Large intestine (tissue), 3 donors: ENCODE results near the gene SLC5A10. TPM values are rescaled to one million over a fixed set of nuclear protein-coding genes. Genes with fewer than 3 reads are reported as not detected.

Experiments used
- DNase-seq, 2 donors: peaks; one replicate each; pipeline versions ENCODE4 v3.0.0 to v3.0.0-alpha.2; 2013
- H3K27ac ChIP-seq: one replicate; pipeline ENCODE4 v1.5.1; 2013; ENCODE audit warnings: low read length
- H3K27me3 ChIP-seq: 2 replicates; pipeline ENCODE4 v1.6.1; 2013; ENCODE audit warnings: low read length; ENCODE audit not compliant: control insufficient read depth, insufficient read depth
- H3K36me3 ChIP-seq: 2 replicates; pipeline ENCODE4 v1.6.1; 2013; ENCODE audit warnings: low read length; ENCODE audit not compliant: control insufficient read depth, insufficient read depth
- H3K4me1 ChIP-seq: one replicate; pipeline ENCODE4 v1.6.1; 2013; ENCODE audit warnings: low read length; ENCODE audit not compliant: control insufficient read depth, insufficient read depth
- H3K4me3 ChIP-seq: one replicate; pipeline ENCODE4 v1.5.1; 2013; ENCODE audit warnings: low read length
- H3K9me3 ChIP-seq: one replicate; pipeline ENCODE4 v1.6.1; 2013; ENCODE audit warnings: mild to moderate bottlenecking, low read depth, low read length, moderate library complexity; ENCODE audit not compliant: control insufficient read depth
- WGBS: methylation state at CpG from one replicate; pipeline ENCODE4 v1.1.5; 2013; ENCODE audit warnings: low lambda C conversion rate; ENCODE audit not compliant: insufficient coverage; 5-methylcytosine and 5-hydroxymethylcytosine counted together
- polyA plus RNA-seq: library from polyadenylated mRNA; unstranded; fragments of 120-200 nt; gene quantifications from one replicate; pipeline ENCODE4 v1.2.1, GENCODE V29; 2013

SLC5A10 gene
- polyA plus RNA-seq, 1 donor, result 0.30 TPM

- Histone ChIP-seq H3K27ac (no peak overlapping the region), H3K36me3 (no peaks in the 10 kb centered on the region), H3K27me3 (no peaks in the 10 kb centered on the region), H3K9me3 (no peaks in the 10 kb centered on the region), H3K4me3 (no peak overlapping the region), H3K4me1 (peaks cover 17% of the 10 kb centered on the region)
- WGBS, result 95% methylated on average over 4 of the region's 22 CpGs
- DNase-seq, result no peak
Observed at GRCh38 chr17:19012171-19013080, 60.5 kb downstream of the SLC5A10 start.

DNA sequence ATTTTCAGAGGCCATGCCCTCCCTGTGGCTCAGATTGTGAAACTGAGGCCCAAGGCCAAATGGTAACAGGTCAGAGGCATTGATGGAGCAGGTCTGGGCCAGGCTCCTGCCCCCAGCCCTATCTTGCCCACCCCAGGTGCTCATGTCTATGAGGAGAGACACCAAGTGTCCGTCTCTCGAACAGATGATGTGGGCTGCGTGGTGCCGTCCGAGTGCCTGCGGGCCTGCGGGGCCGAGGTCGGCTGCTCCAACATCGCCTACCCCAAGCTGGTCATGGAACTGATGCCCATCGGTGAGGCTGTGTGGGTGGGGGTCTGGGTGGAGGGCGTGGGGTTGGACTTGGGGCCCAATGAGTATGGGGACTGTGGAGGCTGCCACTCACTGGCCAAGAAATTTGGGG lies 61.3 kb downstream of the SLC5A10 start:
- no CpG with 5 or more reads among the region's 12 CpGs for WGBS

GRCh38 chr17:19013806-19014627 lies 62.1 kb downstream of the SLC5A10 start:
- H3K4me1 ChIP-seq, result peaks cover 17% of the 10 kb centered on the region
- H3K9me3 ChIP-seq, result no peaks in the 10 kb centered on the region
- WGBS, result no CpG with 5 or more reads among the region's 11 CpGs
- no peaks in the 10 kb centered on the region for H3K36me3 ChIP-seq
- no peaks in the 10 kb centered on the region for H3K27me3 ChIP-seq
- DNase-seq, result no peak
- H3K27ac ChIP-seq, result no peak overlapping the region
- H3K4me3 ChIP-seq, result no peak overlapping the region

More for the DNA sequence above, 61.3 kb downstream of the SLC5A10 start:
- no peaks in the 10 kb centered on the region for H3K36me3 ChIP-seq
- H3K27me3 ChIP-seq, result no peaks in the 10 kb centered on the region
- peaks cover 17% of the 10 kb centered on the region for H3K4me1 ChIP-seq
- DNase-seq, result no peak
- no peaks in the 10 kb centered on the region for H3K9me3 ChIP-seq
- no peak overlapping the region for H3K4me3 ChIP-seq
- H3K27ac ChIP-seq, result no peak overlapping the region

DNA sequence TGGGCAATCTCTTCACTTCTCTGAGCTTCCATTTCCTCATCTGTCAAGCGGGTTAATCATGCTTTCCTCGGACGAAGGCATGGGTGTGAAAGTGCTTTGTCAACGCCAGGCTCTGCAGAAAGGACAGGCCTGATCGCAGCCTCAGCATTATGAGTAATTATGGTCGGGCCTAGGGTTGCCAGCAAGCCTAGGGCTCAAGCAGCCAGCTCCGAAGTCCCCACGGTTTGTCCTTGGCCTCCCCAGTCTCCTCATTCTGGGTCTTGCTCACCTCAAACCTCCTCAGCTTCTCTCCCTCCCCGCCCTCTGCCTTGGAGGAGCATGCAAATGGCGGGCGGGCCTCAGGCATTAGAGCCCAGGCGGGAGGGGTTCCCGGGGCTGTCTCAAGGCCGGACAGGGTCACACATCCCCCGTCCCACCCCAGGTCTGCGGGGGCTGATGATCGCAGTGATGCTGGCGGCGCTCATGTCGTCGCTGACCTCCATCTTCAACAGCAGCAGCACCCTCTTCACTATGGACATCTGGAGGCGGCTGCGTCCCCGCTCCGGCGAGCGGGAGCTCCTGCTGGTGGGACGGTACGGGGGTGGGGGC lies 62.8 kb downstream of the SLC5A10 start:
- H3K9me3 ChIP-seq, result no peaks in the 10 kb centered on the region
- H3K27me3 ChIP-seq, result no peaks in the 10 kb centered on the region
- peaks cover 17% of the 10 kb centered on the region for H3K4me1 ChIP-seq
- no peak overlapping the region for H3K27ac ChIP-seq
- no peak for DNase-seq
- no CpG with 5 or more reads among the region's 29 CpGs for WGBS
- H3K36me3 ChIP-seq, result no peaks in the 10 kb centered on the region
- no peak overlapping the region for H3K4me3 ChIP-seq

- WGBS, result no CpG with 5 or more reads among the region's 7 CpGs
Observed at GRCh38 chr17:19015428-19015827, 63.5 kb downstream of the SLC5A10 start.

DNA sequence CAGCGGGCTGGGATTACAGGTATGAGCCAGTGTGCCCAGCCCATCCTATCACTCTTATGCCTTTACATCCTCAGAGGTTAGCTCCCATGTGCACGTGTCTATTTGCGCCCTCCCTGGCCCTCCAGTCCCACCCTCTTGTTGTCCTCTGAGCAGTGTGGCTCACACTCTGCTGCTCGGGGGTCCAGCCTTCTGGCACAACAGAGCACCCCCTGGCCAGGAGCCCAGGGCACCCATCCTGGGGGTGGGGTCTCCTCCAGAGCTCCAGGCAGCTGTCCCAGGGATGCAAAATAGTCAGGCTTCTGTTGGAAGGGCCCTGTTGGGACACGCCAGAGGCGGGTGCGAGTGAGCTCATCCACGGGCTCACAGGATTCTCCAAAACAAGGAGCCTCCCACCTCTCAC lies 64.3 kb downstream of the SLC5A10 start:
- H3K27me3 ChIP-seq, result no peaks in the 10 kb centered on the region
- H3K27ac ChIP-seq, result no peak overlapping the region
- no peak overlapping the region for H3K4me3 ChIP-seq
- peaks cover 9% of the 10 kb centered on the region for H3K4me1 ChIP-seq
- WGBS, result no CpG with 5 or more reads among the region's 8 CpGs
- H3K36me3 ChIP-seq, result no peaks in the 10 kb centered on the region
- DNase-seq, result no peak
- no peaks in the 10 kb centered on the region for H3K9me3 ChIP-seq

More at GRCh38 chr17:19015428-19015827, 63.5 kb downstream of the SLC5A10 start:
- H3K27ac ChIP-seq, result no peak overlapping the region
- H3K4me3 ChIP-seq, result no peak overlapping the region
- no peaks in the 10 kb centered on the region for H3K9me3 ChIP-seq
- no peaks in the 10 kb centered on the region for H3K36me3 ChIP-seq
- H3K27me3 ChIP-seq, result no peaks in the 10 kb centered on the region
- peaks cover 17% of the 10 kb centered on the region for H3K4me1 ChIP-seq
- no peak for DNase-seq

- Histone ChIP-seq H3K4me1 (peaks cover 4% of the 10 kb centered on the region), H3K9me3 (no peaks in the 10 kb centered on the region), H3K4me3 (no peak overlapping the region), H3K27me3 (no peaks in the 10 kb centered on the region), H3K27ac (no peak overlapping the region), H3K36me3 (no peaks in the 10 kb centered on the region)
- no CpG with 5 or more reads among the region's 7 CpGs for WGBS
- DNase-seq, result no peak
Observed at GRCh38 chr17:19016881-19017280, 64.9 kb downstream of the SLC5A10 start.

DNA sequence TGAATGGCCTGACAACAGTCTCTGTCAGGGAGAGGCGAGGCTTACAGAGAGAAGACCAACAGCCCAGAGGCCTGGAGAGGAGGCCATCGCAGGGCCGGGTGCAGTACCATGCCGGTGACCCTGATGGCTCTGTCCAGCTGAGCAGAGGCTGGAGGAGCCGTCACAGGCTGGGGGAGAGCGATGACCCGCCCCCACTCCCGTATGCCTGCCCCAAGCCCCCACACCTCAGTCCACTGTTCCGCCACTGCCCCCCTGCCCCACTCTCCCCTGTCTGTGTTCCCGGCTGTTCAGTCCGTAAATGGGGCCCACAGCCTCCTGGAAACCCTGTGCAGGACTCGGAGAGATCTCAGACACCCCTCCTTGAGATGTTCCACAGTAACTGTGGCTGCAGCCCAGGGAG lies 65.4 kb downstream of the SLC5A10 start:
- no CpG with 5 or more reads among the region's 12 CpGs for WGBS
- H3K27me3 ChIP-seq, result no peaks in the 10 kb centered on the region
- DNase-seq, result no peak
- H3K36me3 ChIP-seq, result no peaks in the 10 kb centered on the region
- H3K27ac ChIP-seq, result no peak overlapping the region
- H3K4me1 ChIP-seq, result no peaks in the 10 kb centered on the region
- no peak overlapping the region for H3K4me3 ChIP-seq
- H3K9me3 ChIP-seq, result no peaks in the 10 kb centered on the region

- Histone ChIP-seq H3K36me3 (no peaks in the 10 kb centered on the region), H3K27ac (no peak overlapping the region), H3K27me3 (no peaks in the 10 kb centered on the region), H3K9me3 (no peaks in the 10 kb centered on the region), H3K4me3 (no peak overlapping the region), H3K4me1 (no peaks in the 10 kb centered on the region)
- WGBS, result no CpG with 5 or more reads among the region's 16 CpGs
- DNase-seq, result no peak
Observed at GRCh38 chr17:19017804-19018599, 66.0 kb downstream of the SLC5A10 start.

GRCh38 chr17:19018600-19018950 lies 66.6 kb downstream of the SLC5A10 start:
- WGBS, result no CpG with 5 or more reads among the region's 6 CpGs
- no peaks in the 10 kb centered on the region for H3K36me3 ChIP-seq
- H3K27ac ChIP-seq, result no peak overlapping the region
- DNase-seq, result no peak
- H3K4me1 ChIP-seq, result no peaks in the 10 kb centered on the region
- H3K4me3 ChIP-seq, result no peak overlapping the region
- H3K27me3 ChIP-seq, result no peaks in the 10 kb centered on the region
- no peaks in the 10 kb centered on the region for H3K9me3 ChIP-seq
